GM21447 (cell line): ENCODE measurements around the gene CC2D2B.

Source experiments
- ATAC-seq: cut with Tn5 transposase; IDR thresholded peaks from one replicate; pipeline ENCODE4 v1.9.1; 2021; ENCODE audit not compliant: unreplicated experiment

CC2D2B gene

GRCh38 chr10:96073722-96074121, 165.9 kb downstream of the CC2D2B start:
- no peak for ATAC-seq

GRCh38 chr10:96074776-96075175, 167.0 kb downstream of the CC2D2B start:
- ATAC-seq = no peak

GRCh38 chr10:96075977-96076376, 168.2 kb downstream of the CC2D2B start:
- no peak for ATAC-seq

- no peak for ATAC-seq
These were observed 169.4 kb downstream of the CC2D2B start for GRCh38 chr10:96077156-96077555.

GRCh38 chr10:96082153-96082552, 174.4 kb downstream of the CC2D2B start:
- no peak for ATAC-seq
